ENCODE data around the gene EDARADD.

EDARADD gene

DNA sequence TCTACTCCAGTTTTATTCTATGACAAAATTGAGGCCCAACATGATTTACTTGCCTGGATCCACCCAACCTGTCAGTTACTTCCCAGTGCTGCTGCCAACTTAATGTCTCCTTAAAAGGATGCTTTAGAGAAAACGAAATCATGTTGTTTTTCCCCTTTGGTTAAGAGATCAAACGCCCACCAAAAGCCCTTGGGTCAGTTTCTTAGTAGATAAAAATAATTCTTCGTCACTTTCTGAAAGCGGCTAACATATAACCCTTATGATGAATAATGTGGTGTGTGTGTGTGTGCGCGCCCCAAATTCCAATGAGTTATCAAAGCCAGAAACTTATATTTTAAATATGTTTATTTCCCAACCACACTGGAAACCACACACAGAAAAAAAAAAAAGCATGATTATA is 77.0 kb downstream of the EDARADD start:
- H3K4me3 ChIP-seq (ENCODE audit: low read length), result no peak overlapping the region
- TF ChIP-seq, protein P1, sequence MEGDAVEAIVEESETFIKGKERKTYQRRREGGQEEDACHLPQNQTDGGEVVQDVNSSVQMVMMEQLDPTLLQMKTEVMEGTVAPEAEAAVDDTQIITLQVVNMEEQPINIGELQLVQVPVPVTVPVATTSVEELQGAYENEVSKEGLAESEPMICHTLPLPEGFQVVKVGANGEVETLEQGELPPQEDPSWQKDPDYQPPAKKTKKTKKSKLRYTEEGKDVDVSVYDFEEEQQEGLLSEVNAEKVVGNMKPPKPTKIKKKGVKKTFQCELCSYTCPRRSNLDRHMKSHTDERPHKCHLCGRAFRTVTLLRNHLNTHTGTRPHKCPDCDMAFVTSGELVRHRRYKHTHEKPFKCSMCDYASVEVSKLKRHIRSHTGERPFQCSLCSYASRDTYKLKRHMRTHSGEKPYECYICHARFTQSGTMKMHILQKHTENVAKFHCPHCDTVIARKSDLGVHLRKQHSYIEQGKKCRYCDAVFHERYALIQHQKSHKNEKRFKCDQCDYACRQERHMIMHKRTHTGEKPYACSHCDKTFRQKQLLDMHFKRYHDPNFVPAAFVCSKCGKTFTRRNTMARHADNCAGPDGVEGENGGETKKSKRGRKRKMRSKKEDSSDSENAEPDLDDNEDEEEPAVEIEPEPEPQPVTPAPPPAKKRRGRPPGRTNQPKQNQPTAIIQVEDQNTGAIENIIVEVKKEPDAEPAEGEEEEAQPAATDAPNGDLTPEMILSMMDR (conservative IDR thresholded peaks at IDR 0.05; ENCODE audit: low read length), result no peak
- DNase-seq (ENCODE audit: low read depth), result no peak

DNA sequence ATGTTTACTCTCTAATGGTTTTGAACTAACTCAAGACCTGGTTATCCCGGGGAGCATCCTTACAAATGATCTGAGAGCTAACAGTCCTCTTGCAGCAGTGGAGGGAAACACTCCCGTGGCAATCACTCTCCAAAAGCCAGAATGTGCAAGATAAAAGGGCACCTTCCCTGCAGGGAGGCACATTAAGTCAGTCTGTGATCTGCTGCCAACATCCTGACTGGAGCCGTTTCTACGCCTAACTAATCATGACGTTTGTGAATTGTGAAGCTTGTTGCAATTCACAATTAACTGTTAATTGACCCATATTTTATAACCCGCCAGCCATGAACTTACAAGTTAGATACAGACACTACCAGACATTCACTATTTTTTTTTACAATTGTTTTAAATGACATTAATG is 77.6 kb downstream of the EDARADD start:
- TF ChIP-seq, protein P1 (conservative IDR thresholded peaks at IDR 0.05; ENCODE audit: low read length), result no peak
- no peak for DNase-seq (ENCODE audit: low read depth)
- H3K4me3 ChIP-seq (ENCODE audit: low read length), result no peak overlapping the region

DNA sequence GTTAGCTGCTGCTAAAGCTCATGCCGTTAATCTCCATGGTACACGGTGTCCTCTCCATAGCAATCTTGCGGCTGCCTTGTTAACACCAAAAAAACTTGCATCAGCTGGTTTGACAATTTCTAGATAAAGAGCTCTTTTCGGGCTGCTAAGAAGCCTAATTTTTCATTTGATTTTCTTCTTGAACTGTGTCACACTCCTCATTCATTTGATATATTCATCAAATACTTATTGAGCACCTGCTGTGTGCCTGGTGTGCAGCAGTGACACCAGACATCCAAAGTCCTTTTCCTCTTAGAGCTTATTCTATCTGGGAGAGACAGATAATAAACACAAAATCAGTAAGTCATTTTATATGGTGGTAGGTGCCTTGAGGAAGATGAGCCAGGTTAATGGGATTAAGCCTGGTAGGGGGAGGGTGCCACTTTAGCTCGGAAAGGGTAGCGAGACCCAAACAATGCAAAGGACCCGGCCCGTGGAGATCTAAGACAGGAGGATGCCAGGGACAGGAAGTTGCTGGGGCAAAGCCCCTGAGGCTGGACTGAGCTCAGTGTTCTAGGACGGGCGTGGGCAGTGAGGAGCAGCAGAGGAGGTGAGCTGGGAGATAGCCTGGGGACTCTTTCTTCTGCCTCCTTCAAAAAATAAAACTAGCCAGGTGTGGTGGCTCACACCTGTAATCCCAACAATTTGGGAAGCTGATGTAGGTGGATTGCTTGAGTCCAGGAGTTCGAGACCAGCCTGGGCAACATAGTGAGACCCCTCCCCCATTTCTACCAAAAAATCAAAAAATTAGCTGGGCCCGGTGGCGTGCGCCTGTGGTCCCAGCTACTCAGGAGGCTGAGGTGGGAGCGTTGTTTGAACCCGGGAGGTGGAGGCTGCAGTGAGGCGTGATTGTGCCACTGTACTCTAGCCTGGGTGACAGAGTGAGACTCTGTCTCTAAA is 79.0 kb downstream of the EDARADD start:
- DNase-seq (ENCODE audit: low read depth), result no peak
- H3K4me3 ChIP-seq (ENCODE audit: low read length), result no peak overlapping the region
- TF ChIP-seq, protein P1 (conservative IDR thresholded peaks at IDR 0.05; ENCODE audit: low read length), result no peak

DNA sequence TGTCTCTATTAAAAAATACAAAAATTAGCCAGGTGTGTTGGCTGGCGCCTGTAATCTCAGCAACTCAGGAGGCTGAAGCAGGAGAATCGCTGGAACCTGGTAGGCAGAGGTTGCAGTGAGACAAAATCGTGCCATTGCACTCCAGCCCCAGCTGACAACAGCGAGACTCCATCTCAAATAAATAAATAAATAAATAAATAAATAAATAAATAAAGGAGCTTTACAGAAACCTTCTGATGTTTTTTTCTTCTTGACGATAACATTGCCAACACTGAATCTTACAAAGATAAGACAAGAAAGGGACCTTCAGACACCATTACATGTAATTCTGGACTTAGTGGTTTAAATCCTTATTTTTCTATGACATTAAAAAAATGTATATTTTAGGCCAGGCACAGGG is 81.9 kb downstream of the EDARADD start:
- DNase-seq (ENCODE audit: low read depth), result no peak
- TF ChIP-seq, protein P1 (conservative IDR thresholded peaks at IDR 0.05; ENCODE audit: low read length), result no peak
- H3K4me3 ChIP-seq (ENCODE audit: low read length), result no peak overlapping the region

DNA sequence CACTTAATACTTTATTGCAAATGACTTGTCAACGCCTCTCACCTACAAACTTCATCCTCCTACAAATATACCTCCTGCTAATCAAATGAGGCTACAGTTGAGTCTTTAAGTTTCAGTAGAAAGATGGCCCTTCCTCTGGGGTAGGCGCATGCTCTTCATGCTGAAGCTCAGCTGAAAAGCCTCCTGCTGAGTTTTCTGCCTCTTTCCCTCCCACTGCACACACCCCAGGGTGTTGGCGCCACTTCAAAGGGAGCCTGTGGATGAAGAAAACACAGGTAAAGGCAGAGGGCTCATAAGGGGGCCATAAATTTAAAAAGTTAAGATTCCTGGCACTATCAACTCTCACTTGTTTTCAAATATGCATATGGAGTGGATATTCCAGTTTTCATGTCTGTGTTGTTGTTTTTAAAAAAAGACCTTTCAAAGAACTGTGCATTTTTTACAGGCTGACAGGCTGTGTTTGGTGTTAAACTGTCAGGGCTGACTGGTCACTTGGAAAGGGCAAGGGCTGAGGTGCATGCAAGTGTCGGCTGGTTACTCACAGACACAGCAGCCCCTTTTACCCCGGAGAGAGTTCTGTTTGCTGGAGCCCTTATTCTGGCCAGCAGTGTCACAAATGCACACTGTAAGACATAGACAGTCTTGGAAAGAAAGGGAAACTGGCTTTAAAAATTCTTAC is 86.8 kb downstream of the EDARADD start:
- no peak overlapping the region for H3K4me3 ChIP-seq (ENCODE audit: low read length)
- TF ChIP-seq, protein P1 (conservative IDR thresholded peaks at IDR 0.05; ENCODE audit: low read length), result no peak
- DNase-seq (ENCODE audit: low read depth), result no peak

DNA sequence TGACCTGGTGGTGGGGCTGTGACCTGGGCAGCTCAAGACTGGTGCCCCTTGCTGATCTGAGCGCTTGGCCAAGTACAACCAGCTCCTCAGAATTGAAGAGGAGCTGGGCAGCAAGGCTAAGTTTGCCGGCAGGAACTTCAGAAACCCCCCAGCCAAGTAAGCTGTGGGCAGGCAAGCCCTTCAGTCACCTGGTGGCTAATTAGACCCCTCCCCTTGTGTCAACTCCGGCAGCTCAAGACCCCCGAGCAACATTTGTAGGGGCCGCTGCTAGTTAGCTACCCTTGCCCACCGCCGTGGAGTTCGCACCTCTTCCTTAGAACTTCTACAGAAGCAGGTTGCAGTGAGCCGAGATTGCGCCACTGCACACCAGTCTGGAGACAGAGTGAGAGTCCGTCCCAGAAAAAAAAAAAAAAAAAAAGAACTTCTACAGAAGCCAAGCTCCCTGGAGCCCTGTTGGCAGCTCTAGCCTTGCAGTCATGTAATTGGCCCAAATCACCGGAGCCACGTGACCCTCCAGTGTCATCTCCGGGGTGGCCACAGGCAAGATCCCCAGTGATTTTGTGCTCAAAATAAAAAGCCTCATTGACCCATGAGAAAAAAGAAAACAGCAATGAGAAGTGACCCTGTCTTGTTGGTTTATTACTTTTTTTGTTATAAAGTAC is 90.4 kb downstream of the EDARADD start:
- TF ChIP-seq, protein P1 (conservative IDR thresholded peaks at IDR 0.05; ENCODE audit: low read length), result no peak
- no peak overlapping the region for H3K4me3 ChIP-seq (ENCODE audit: low read length)
- no peak for DNase-seq (ENCODE audit: low read depth)
